Measurements from ENCODE around the gene UROC1. TPM values are rescaled to one million over a fixed set of nuclear protein-coding genes. Genes with fewer than 3 reads are reported as not detected.

Gene UROC1
- total RNA-seq, 1 donor: not detected

- H3K9me3 ChIP-seq (ENCODE audit: low read depth, low read length): no peaks in the 10 kb centered on the region
- H3K4me1 ChIP-seq (ENCODE audit: insufficient read depth, low read length): peaks cover 62% of the 10 kb centered on the region
- H3K4me3 ChIP-seq (ENCODE audit: low read length): no peak overlapping the region
- H3K27me3 ChIP-seq (ENCODE audit: insufficient read depth, low read length): no peaks in the 10 kb centered on the region
Observed at GRCh38 chr3:126528800-126529541, 11.4 kb upstream of the UROC1 start.

- Histone ChIP-seq H3K9me3 (ENCODE audit: low read depth, low read length) (no peaks in the 10 kb centered on the region), H3K4me3 (ENCODE audit: low read length) (no peak overlapping the region), H3K4me1 (ENCODE audit: insufficient read depth, low read length) (peaks cover 62% of the 10 kb centered on the region), H3K27me3 (ENCODE audit: insufficient read depth, low read length) (no peaks in the 10 kb centered on the region)
Observed at GRCh38 chr3:126528419-126528799, 10.8 kb upstream of the UROC1 start.

- no peaks in the 10 kb centered on the region for H3K27me3 ChIP-seq (ENCODE audit: insufficient read depth, low read length)
- no peak overlapping the region for H3K4me3 ChIP-seq (ENCODE audit: low read length)
- H3K9me3 ChIP-seq (ENCODE audit: low read depth, low read length): no peaks in the 10 kb centered on the region
- peaks cover 59% of the 10 kb centered on the region for H3K4me1 ChIP-seq (ENCODE audit: insufficient read depth, low read length)
Observed at GRCh38 chr3:126527455-126528211, 10.1 kb upstream of the UROC1 start.

GRCh38 chr3:126527006-126527405, 9.4 kb upstream of the UROC1 start:
- Histone ChIP-seq H3K4me3 (ENCODE audit: low read length) (no peak overlapping the region), H3K4me1 (ENCODE audit: insufficient read depth, low read length) (peaks cover 62% of the 10 kb centered on the region), H3K27me3 (ENCODE audit: insufficient read depth, low read length) (no peaks in the 10 kb centered on the region), H3K9me3 (ENCODE audit: low read depth, low read length) (no peaks in the 10 kb centered on the region)

GRCh38 chr3:126526668-126527005, 9.1 kb upstream of the UROC1 start:
- H3K4me1 ChIP-seq (ENCODE audit: insufficient read depth, low read length): peaks cover 62% of the 10 kb centered on the region
- no peaks in the 10 kb centered on the region for H3K27me3 ChIP-seq (ENCODE audit: insufficient read depth, low read length)
- H3K9me3 ChIP-seq (ENCODE audit: low read depth, low read length): no peaks in the 10 kb centered on the region
- H3K4me3 ChIP-seq (ENCODE audit: low read length): no peak overlapping the region

GRCh38 chr3:126525853-126526667, 8.5 kb upstream of the UROC1 start:
- Histone ChIP-seq H3K4me1 (ENCODE audit: insufficient read depth, low read length) (peaks cover 60% of the 10 kb centered on the region), H3K9me3 (ENCODE audit: low read depth, low read length) (no peaks in the 10 kb centered on the region), H3K27me3 (ENCODE audit: insufficient read depth, low read length) (no peaks in the 10 kb centered on the region), H3K4me3 (ENCODE audit: low read length) (no peak overlapping the region)

GRCh38 chr3:126525091-126525852, 7.7 kb upstream of the UROC1 start:
- no peak overlapping the region for H3K4me3 ChIP-seq (ENCODE audit: low read length)
- H3K27me3 ChIP-seq (ENCODE audit: insufficient read depth, low read length): no peaks in the 10 kb centered on the region
- H3K9me3 ChIP-seq (ENCODE audit: low read depth, low read length): no peaks in the 10 kb centered on the region
- peaks cover 52% of the 10 kb centered on the region for H3K4me1 ChIP-seq (ENCODE audit: insufficient read depth, low read length)

- no peaks in the 10 kb centered on the region for H3K9me3 ChIP-seq (ENCODE audit: low read depth, low read length)
- H3K4me3 ChIP-seq (ENCODE audit: low read length): peak overlapping the region; percentile 37
- H3K27me3 ChIP-seq (ENCODE audit: insufficient read depth, low read length): no peaks in the 10 kb centered on the region
- peaks cover 44% of the 10 kb centered on the region for H3K4me1 ChIP-seq (ENCODE audit: insufficient read depth, low read length)
Observed at GRCh38 chr3:126524429-126524988, 6.9 kb upstream of the UROC1 start.

GRCh38 chr3:126523745-126524428, 6.3 kb upstream of the UROC1 start, which contains the start of gene CHST13:
TSS of gene CHST13 (plus strand) at chr3:126524155. CDS start at chr3:126524333, 178 bp downstream.
- Histone ChIP-seq H3K9me3 (ENCODE audit: low read depth, low read length) (no peaks in the 10 kb centered on the region), H3K4me1 (ENCODE audit: insufficient read depth, low read length) (peaks cover 38% of the 10 kb centered on the region), H3K4me3 (ENCODE audit: low read length) (peak within 1 kb of the TSS; percentile 37), H3K27me3 (ENCODE audit: insufficient read depth, low read length) (no peaks in the 10 kb centered on the region)

GRCh38 chr3:126522363-126522788, 4.8 kb upstream of the UROC1 start:
- no peaks in the 10 kb centered on the region for H3K27me3 ChIP-seq (ENCODE audit: insufficient read depth, low read length)
- no peaks in the 10 kb centered on the region for H3K9me3 ChIP-seq (ENCODE audit: low read depth, low read length)

GRCh38 chr3:126521122-126521891, 3.7 kb upstream of the UROC1 start:
- H3K4me1 ChIP-seq (ENCODE audit: insufficient read depth, low read length): peaks cover 14% of the 10 kb centered on the region
- H3K27me3 ChIP-seq (ENCODE audit: insufficient read depth, low read length): no peaks in the 10 kb centered on the region
- no peaks in the 10 kb centered on the region for H3K9me3 ChIP-seq (ENCODE audit: low read depth, low read length)
- no peak overlapping the region for H3K4me3 ChIP-seq (ENCODE audit: low read length)

More at GRCh38 chr3:126522363-126522788, 4.8 kb upstream of the UROC1 start:
- H3K4me1 ChIP-seq (ENCODE audit: insufficient read depth, low read length): peaks cover 23% of the 10 kb centered on the region
- H3K4me3 ChIP-seq (ENCODE audit: low read length): no peak overlapping the region

- no peaks in the 10 kb centered on the region for H3K9me3 ChIP-seq (ENCODE audit: low read depth, low read length)
- no peak overlapping the region for H3K4me3 ChIP-seq (ENCODE audit: low read length)
- H3K27me3 ChIP-seq (ENCODE audit: insufficient read depth, low read length): no peaks in the 10 kb centered on the region
- H3K4me1 ChIP-seq (ENCODE audit: insufficient read depth, low read length): peaks cover 13% of the 10 kb centered on the region
Observed at GRCh38 chr3:126519506-126520455, 2.2 kb upstream of the UROC1 start.
